Fibroblast of skin of left quadriceps (primary cell): ENCODE results near the gene STK11.

Source experiments
- DNase-seq, 2 experiments: peaks; one replicate each; pipeline ENCODE4 v3.0.0-alpha.2; 2013; ENCODE audit warnings: low read depth in 2 of 2

Gene STK11

DNA sequence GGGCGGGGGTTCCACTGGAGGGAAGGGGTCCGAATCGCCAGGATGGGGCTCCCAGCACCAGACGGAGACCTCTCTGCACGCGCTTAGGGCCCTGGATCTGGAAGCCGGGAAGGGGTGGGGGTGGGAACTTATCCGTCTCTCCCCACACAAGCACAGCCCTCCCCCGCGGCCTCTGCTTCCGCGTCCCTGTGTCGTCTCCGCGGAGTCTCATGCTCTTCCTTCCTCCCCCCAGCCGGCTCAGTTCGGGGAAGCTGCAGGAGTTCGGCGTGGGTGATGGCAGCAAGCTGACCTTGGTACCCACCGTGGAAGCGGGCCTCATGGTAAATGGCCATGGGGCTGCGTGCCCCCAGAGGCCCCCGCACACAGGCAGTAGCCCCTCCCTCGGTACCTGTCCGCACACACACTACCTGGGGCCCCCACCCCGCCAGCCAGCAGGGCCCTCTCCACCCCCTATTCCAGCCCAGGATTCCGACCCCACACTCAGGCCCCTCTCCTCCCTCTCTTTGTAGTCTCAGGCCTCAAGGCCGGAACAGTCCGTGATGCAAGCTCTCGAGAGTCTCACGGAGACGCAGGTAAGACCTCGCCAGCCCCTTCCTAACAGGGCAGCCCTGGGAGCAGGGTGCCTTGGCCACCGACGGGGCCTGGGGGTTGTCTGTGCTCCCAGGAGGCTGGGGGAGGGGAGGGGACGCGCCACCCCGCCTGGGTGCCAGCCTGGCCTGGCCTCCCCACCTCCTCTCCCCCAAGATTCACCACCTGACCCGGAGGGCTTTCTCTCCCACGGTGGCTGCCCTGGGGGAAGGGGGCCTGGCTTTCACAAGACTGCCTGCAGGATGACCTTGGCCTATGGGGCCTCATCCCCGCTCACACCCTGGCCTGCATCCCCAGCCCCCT is 46.0 kb downstream of the STK11 start:
- DNase-seq = no peak

- DNase-seq = peak; percentile 75 to 78
Measured at GRCh38 chr19:1252221-1252820, 46.7 kb downstream of the STK11 start.

GRCh38 chr19:1252821-1253513 is 47.4 kb downstream of the STK11 start:
- DNase-seq = peak; percentile 92 to 96

- peak in 1 of 2 experiments; percentile 44 for DNase-seq
Measured at GRCh38 chr19:1253514-1254080, 48.0 kb downstream of the STK11 start.

- no peak for DNase-seq
Measured at GRCh38 chr19:1254081-1254527, 48.5 kb downstream of the STK11 start.

- no peak for DNase-seq
Measured at GRCh38 chr19:1254530-1255185, 49.1 kb downstream of the STK11 start.

- no peak for DNase-seq
Measured at GRCh38 chr19:1255186-1256161, 49.9 kb downstream of the STK11 start.

DNA sequence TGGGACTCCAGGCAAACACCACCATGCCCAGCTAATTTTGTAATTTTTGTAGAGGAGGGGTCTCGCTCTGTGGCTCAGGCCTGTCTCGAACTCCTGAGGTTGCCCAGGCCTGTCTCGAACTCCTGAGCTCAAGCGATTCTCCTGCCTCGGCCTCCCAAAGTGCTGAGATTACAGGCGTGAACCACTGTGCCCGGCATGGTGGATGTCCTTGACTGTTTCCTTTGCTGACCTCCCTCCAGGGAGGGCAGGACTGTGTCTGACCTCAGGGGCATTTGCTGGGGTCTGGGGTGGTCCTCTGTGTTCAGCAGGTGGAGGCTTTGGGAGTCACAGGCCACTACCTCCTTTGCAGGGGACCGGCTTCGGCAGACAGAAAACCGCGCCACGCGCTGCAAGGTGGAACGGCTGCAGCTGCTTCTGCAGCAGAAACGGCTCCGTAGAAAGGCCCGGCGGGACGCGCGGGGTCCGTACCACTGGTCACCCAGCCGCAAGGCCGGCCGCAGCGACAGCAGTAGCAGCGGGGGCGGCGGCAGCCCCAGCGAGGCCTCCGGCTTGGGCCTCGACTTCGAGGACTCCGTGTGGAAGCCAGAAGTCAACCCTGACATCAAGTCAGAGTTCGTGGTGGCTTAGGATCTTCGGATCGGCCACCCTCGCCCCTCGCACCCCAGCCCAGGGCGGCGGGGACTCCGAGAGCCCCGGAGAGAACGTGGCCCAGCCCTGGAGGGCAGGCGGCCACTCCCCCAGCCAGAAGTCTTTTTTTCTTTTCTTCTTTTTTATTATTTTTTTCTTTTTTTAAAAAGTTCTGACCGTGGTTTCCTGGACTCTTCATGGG is 51.3 kb downstream of the STK11 start:
- no peak for DNase-seq

GRCh38 chr19:1257475-1258162 is 52.0 kb downstream of the STK11 start:
- no peak for DNase-seq

DNA sequence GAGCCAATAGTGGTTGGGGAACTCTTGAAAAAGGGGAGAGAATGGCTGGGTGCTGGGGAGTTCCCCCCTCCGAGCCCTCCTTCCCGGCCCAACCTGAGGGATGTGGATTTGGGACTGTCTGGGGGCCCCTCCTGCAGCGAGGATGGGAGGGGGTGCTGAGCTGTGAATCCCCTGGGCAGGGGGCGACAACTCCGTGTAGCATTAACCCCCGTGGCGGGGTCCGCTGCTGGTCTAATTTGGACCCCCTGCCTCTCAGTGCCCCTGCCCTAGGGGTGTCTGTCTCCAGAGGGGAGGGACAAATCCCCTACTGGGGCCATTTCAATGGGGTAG is 52.5 kb downstream of the STK11 start:
- DNase-seq = no peak

GRCh38 chr19:1258707-1259205 is 53.2 kb downstream of the STK11 start:
- no peak for DNase-seq

DNA sequence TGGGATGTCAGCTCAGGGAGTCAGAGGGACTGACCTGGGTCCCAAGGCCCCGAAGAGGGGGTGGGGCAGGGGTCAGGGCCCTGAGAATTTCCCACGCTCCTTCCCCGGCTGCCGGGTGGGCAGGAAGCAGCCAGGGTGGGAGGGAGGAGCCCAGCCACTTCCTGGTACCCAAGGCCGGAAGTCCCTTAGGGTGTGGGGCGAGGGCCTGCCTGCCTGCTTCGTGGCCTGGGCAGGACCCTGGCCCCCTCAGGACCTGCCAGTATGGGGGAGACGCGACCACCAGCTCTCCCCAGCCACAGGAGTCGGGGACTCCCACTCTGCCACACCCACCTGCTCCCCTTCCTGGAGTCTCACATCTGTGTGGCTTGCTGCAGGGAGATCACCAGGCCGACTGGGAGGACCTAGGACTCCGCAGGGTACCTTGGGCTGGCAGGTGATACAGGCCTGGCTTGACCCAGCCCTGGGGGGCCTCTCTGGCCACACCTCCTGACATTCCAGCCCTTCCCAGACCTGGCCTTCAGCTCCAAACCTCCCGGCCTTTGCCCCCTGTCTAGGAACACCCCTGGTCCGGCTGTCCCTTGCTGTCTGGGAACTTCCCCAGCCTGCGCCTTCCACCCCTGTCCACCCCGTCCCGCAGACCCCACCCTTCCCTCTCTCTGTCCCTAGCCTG is 53.8 kb downstream of the STK11 start:
- no peak for DNase-seq

DNA sequence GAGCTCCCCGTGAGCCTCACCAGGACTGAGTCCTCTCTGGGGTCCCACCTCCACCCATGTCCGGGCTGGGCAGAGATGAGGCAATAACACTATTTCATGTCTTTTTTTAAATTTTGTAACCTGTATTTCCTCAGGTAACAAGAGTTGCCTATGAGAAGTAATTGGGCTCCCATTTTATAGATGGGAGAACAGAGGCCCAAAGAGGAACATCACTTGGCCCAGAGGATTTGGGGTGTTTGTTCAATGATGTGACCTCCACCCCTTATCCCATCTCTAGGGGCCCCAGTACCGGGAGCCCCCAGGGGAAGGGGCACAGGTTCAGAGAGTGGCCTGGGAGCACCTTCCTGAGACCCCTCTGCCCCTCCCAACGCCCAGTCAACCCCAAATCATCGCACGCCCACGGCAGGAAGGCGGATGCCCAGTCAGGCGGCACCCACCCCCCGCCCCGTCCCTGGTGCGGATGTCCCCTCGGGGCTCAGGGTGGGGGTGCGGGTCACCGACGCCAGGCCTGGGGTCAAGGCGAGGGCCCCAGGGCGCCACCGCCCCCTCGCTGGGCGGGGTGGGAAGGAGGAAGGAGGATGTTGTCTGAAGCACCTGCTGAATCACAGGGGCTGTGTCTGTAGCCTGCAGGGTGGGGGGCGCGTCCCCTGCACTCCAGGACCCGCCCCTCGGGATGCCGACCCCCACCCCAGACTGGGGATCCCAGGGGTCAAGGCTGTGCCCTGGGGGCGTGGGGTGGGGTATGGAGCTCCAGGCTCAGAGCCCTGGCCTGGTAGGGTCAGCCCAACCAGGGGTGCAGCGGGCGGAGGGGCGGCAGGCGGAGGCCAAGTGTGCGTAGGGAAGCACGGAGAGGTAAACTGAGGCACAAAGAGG is 54.5 kb downstream of the STK11 start:
- DNase-seq = no peak

DNA sequence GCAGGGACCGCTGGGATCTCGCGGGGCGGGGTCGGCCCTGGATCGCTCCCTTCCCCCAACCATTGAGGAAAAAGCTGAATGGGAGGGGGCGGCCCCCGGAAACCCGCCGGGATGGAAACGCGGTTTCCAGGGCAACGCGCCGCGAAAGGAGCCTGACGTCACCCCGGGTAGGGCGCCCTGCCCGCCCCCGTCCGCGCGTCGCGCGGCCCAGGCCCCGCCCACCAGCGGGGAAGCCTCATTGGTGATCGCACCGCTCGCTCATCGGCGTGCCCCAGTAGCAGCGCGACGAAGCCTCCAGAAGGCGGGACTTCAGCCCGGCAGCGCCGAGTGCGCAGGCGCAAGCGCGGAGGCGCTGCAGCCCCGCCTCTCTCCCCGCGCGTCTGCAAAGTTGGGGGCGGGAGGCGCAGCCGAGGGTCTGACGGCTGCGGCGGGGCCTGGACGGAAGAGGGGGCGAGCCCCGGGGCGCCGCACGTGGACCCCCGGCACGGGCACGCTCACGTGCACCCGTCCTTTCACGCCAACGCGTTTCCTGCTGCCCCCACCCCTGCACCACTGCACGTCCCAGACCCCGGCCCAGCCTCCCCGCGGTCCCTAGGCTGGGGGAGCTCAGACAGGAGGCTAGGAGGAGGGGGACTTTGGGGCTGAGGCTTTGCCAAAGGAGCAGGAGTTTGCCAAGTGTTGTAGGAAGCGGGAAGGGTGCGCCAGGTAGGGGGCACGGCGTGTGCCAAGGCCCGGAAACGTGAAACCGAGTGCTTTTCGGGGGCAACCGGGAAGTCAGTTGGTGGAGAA is 55.4 kb downstream of the STK11 start:
- DNase-seq = peak; percentile 90

DNA sequence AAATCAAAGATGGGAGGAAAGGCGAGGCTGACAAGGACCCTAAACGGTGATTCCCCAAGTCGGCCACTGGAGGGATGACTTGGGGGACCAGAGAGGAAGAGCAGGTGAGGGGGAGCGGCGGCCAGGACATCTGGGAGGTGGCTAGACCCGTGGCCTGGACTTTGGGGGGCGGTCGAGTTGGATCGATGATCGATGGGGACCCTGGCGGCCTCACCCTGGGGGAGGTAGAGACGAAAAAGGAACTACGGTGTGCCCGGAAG is 55.9 kb downstream of the STK11 start:
- DNase-seq = no peak

GRCh38 chr19:1261798-1262622 is 56.4 kb downstream of the STK11 start:
- no peak for DNase-seq
